A549 treated with Hydrocortisone at 1 μM for 4 hours (cell line): ENCODE data around the gene DENND4A. TPM values are rescaled to one million over a fixed set of nuclear protein-coding genes. Genes with fewer than 3 reads are reported as not detected.

Source experiments
- total RNA-seq: library from RNA; stranded (reverse); fragments of 200-300 nt; extraction: Qiagen RNA extraction; gene quantifications from 5 replicates; pipeline ENCODE4 v1.2.3, GENCODE V29; 2022

DENND4A gene
- total RNA-seq = 5.1 to 7.5 TPM (median 5.6 TPM) in 5 replicates

DNA sequence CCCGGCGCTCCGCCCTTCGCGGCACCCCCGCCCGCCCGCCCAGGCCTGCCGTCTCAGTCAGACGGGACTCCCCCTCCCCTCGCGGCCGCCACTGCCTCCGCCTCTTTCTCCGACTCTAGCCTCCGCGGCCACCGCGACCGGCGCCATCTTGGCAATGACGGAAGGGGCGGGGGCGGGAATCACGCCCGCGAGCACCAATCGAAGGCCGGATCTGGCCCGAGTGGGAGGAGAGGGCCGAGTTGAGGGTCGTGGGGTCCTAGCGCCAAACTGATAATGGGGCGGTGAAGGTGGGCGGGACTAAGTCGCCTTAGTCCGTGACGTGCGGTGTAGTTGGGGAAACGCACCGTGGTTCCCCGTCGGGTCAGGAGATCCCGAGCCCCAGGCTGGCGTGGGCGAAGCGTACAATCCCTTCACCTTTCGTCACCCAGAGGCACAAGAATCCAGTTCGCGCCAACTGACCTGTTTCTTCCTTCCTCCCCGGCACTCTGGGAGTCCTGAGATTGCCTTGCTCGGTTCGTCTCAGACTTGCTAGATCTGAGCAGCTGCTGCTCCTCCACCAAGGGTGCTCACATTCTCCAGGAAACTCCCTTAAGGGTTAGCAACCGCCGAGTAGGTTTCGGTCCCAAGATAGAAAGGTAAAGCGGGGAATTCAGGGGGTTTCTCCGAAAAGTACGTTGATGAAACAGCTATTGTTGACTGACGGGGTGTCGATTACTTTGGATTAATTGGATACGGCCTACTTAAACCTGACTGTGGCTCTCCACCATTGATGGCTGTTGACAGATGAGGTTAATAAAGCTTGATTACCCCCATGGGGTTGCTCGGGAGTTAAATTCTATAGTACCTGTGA is at the start of gene DENND4A:
TSS of gene DENND4A (minus strand) at position 156 of the 850 bp plus-strand sequence. CDS start 35,843 bp downstream, outside the sequence.

DNA sequence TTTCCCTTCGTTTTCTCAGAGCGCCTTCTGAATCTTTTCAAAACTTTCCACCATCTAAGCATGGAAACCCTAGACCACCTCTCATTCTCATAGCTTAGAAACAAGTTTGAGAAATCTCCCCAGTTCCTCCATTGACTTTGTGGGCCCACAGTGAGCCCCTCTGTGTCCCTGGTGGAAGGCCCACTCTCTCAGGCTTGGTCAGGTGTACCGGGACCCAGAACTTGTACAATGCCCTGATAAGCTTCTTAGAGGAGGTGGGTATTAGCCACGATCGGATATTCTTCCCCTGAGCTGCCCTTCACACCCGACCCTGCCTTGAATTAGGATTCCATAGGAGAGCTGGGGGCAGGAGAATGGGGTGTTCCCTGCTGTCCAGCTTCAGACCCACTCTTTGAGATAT is 170.5 kb downstream of the DENND4A start, which contains the start of gene SLC24A1:
TSS of gene SLC24A1 (plus strand) at position 301 of the 400 bp plus-strand sequence. CDS start 2,143 bp downstream, outside the sequence.

DNA sequence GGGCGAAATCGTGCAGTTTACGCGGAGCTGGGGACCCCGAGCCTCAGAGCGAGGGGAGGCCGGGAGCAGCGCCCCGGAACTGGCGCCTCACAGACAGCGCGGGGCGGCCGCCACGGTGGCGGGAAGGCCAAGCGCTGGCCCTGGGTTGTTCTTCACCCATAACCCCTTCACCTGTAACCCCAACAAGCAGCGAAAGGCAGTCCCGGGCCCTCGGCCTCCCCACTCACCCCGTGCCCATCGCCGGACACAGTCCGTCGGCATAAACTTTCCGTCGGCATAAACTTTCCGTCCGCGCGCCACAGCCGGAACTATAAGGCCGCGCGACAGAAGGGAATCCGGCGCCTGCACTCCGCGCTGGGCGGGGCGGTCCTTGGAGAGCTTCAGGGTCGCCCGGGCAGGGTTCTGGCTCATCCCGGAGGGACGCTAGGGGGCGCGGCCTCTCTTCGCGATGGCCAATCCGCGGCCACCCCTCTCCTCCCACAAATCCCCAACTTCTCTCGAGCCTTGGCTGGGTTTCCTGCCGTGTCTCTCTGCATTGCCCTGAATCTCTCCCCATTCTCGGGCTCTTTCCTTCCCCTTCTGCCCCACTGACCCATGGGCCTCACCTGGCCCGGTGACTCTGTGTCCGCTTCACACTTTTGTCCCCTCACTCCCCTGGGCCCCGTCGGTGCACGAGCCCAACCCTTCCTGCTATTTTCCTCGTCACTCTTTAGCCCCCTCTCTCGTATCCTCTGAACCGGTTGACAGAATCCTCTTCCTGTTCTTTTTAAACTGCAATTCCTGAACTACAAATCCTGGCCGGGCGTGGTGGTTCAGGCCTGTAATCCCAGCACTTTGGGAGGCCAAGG is 181.0 kb downstream of the DENND4A start, which contains the start of gene INTS14:
TSS of gene INTS14 (minus strand) at position 261 of the 848 bp plus-strand sequence. CDS start 3,751 bp downstream, outside the sequence.

Other genes with a start within 250 kb of the DENND4A start
- 41.3 to 55.9 TPM (median 43.0 TPM) in 5 replicates for gene INTS14, start 181.2 kb downstream of the DENND4A start, total RNA-seq
- 2.9 to 5.2 TPM (median 4.9 TPM) in 5 replicates for gene SLC24A1, start 170.4 kb downstream of the DENND4A start, total RNA-seq
- gene RAB11A, start 77.2 kb upstream of the DENND4A start, total RNA-seq = 257 to 349 TPM (median 293 TPM) in 5 replicates